Activated T-cell treated with anti-CD3 and anti-CD28 coated beads, Interleukin-2, amount 50 U/mL, for 48 hours (primary cell): ENCODE data around the gene DOLK.

ENCODE experiments used
- DNase-seq, 2 experiments: peaks; one replicate each; pipeline ENCODE4 v3.0.0-alpha.2; 2020

The DOLK gene

GRCh38 chr9:128929560-128929959 lies 17.8 kb downstream of the DOLK start:
- no peak for DNase-seq

GRCh38 chr9:128928624-128929023 lies 18.8 kb downstream of the DOLK start:
- DNase-seq: no peak

DNA sequence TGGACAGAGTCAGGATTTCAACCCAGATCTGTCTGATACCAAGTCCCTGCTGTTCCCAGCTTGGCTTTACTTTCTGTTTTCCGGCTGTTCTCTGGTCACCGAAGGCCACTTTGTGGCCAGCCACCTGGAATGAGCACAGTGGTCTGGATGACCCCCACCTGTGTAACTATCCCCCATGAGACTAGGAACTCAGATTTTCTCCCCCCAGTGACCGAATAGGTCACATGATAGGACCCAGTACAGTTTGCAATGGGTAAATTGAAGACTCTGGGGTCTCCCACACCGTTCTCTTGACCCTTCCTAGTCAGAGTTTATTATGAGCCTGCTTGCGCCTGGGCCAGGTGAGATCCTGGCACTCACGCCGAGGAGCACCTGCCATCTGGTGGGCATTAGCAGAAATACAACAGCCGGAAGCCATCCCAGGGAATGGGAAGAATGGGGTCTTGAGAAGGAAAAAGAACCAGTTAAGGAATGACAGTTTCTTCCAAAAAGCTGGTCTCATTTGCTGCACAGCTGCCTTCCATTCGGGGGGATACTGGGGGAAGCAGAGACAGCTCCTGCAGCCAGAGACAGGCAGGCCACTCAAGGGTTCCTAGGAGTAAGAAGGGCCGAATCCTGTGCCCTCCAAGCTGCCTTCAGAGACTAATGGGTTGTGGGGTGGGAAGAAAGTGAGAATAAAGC lies 19.5 kb downstream of the DOLK start:
- peak; percentile 64 to 68 for DNase-seq

- DNase-seq: no peak
Measured at GRCh38 chr9:128923493-128923883, 23.9 kb downstream of the DOLK start.

GRCh38 chr9:128921881-128922763 lies 25.3 kb downstream of the DOLK start:
- no peak for DNase-seq

DNA sequence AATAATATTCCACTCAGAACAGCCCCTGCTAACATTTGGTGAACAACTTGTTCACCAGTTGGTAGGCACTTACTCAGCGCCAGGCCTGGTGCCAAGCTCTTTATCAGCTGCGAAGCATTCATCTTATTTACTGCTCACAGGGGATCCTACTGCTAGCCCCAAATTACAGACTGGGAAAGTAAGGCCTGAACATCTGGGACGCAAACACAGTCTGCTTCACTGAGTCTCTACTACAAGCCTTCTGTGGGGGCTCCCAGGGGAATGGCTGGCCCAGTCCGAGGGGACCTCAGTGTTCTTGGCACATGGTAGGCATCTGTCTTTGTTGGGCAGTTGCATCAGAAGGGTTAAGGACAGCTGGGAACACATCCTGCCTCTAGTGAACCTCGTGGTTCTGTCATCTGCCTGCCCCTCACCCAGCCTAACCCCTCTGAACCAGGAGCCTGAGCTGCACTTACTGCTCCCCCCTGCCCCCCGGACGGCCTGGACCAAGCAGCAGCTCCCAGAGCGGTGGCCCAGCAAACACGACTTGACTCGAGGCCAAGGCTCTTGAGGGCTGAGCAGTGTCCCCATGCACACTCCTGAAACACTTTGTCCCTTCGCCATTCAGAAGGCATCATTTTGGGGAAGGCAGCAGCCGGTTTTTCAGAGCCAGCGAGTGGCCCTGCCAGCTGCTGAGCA lies 26.9 kb downstream of the DOLK start, which contains the start of gene PHYHD1:
Gene PHYHD1, plus strand, starts transcription at position 602 of the 678 bp plus-strand sequence. CDS start 1,342 bp downstream, outside the sequence.
- no peak for DNase-seq

DNA sequence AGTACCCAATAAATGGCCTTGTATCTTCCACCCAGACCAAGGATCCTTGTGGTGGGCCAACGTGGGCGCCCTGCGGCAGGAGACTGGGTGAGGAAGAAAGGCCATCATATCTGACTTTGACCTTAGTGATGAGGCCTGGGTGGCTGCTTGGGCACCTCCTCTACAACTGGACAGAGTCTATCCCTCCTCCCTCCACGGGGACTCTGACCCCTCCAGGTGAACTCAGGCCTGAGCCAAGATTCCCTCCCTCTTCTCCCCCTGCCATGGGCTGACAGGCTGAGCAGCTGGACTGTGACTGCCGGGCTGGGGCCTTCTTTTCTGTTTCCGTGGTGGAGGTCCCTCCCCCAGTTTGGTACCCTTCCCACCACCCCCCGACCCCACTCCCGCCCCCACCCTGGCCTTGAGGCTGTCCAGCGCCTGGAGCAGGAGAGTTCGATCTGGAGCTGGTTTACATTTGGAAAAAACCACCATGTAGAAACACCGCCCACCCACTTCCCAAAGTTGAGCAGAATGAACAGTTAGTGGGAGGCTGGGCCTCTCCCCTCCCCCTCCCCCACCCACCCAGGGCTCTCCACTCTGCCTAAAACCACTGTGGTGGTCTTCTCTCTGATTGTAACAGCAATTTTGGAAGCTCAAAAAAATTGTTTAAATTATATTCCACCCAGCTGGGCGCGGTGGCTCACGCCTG lies 27.9 kb downstream of the DOLK start:
- no peak for DNase-seq

DNA sequence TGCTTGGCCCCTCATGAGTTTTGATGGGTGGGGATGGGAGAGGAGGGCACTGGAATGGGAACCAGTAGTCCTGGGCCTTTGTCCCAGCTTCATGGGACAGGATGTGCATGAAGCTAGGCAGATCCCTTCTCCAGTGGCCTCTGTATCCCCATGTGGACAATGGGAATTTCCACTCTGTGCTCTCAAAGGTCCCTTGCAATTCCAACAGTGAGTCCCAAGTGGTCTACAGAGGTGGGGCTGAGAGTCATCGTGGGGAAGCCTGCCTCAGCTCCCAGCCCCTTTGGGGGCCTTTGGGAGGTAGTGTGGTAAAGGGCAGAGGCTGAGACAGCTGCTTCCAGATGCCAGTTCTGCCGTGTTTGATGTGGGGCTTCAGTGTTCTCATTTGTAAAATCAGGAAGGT lies 28.5 kb downstream of the DOLK start:
- DNase-seq: no peak

GRCh38 chr9:128917151-128917849 lies 30.1 kb downstream of the DOLK start:
- no peak for DNase-seq

- DNase-seq: no peak
Measured at GRCh38 chr9:128916745-128917144, 30.7 kb downstream of the DOLK start.

DNA sequence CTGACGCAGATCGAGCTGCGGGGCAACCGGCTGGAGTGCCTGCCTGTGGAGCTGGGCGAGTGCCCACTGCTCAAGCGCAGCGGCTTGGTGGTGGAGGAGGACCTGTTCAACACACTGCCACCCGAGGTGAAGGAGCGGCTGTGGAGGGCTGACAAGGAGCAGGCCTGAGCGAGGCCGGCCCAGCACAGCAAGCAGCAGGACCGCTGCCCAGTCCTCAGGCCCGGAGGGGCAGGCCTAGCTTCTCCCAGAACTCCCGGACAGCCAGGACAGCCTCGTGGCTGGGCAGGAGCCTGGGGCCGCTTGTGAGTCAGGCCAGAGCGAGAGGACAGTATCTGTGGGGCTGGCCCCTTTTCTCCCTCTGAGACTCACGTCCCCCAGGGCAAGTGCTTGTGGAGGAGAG lies 31.2 kb downstream of the DOLK start:
- no peak for DNase-seq

DNA sequence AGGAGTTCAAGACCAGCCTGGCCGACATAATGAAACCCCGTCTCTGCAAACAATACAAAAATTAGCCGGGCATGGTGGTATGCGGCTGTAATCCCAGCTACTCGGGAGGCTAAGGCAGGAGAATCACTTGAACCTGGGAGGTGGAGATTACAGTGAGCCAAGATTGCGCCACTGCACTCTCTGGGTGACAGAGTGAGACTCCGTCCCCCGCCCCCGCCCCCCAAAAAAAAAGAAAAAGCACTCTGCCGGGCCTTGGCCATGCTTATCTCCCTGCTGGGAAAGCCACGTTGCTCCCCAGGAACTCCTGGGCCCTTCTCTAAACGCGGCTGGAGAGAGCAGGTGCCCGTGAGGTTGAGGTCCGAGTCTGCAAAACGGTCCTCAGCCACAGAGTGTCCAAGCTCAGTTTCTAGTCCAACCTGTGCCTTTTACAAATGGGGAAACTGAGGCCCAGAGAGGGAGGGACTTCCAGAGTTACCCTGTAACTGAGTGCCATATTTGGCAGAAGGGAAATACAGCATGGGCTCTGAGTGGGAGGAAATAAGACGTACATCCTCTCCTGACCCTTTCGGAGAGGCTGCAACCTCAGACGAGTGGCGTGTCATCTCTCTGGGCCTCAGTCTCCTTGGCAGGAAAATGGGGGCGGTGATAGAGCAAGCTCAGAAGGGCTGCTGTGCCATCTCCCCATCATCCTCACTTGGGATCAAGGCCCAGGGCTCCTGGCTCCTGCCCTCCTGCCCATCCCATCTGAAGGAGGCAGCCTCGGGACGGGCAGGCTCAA lies 33.2 kb downstream of the DOLK start:
- no peak for DNase-seq

DNA sequence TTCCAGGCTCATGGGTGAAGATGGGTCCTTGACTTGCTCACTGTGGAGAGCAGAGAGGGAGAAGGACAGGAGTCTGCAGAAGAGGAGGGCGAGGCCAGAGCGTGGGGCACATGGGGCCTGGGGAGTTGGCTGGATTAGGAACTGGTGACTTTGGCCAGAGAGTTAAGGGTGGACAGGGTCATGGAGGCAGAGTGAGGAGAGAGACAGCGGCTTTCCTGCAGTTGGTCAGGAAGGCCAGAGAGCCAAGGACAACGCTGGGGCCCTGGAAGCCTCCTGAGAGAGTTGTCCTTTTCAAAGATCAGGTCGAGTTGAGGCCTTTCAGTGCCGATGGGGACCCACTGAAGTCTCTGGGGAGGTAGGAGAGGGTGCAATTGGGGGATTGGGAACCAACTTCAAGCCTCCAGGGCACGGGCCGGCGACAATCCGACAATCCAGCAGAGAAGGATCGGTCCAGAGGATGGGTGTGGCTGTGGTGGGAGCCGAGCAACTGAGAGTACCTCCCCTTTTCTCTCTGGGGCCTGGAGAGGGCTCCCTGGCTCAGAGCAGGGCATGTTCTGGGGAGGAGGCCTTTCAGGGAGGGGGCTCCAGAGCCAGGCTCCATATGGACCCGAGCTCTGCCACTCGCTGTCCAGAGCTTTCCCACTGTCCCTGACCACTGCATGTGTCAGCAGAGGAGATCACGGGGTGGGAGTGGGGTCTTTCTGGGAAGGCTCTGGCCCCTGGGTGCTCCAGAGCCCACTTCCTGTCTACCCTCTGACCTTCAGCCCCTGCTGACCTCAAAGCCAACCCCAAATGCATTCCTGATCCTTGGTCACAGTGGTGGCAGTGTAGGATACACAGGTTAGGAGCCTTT lies 34.1 kb downstream of the DOLK start:
- DNase-seq: no peak

DNA sequence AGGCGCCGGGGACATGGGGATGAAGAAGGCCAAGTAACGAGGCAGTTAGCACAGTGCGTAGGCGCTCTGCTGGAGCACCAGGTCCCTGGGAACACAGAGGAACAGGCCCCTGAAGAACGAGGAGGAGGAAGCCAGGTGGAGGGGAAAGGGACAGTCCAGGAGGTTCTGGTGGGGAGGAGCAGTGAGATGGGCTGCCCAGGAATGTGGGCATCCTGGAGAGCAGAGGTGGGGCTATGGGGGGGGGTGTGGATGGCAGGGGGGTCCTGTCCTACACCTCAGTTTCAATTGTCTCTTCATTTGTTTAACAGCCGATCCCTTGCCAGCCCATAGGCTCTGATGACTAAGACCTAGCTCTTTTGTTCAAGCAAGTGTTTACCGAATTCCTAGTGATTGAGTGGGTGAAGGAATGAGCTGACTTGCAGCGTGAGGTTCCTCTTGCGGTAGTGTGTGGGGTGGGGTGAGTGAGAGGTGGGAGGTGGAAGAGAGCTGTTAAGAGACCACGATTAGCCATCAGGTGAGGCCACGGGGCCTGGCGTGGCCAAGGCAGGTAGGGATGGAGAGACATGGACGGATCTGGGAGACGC lies 35.0 kb downstream of the DOLK start:
- peak in 1 of 2 experiments; percentile 45 for DNase-seq

- no peak for DNase-seq
Measured at GRCh38 chr9:128911529-128912035, 35.8 kb downstream of the DOLK start.

GRCh38 chr9:128910906-128911305 lies 36.5 kb downstream of the DOLK start:
- DNase-seq: no peak

- no peak for DNase-seq
Measured at GRCh38 chr9:128909859-128910258, 37.5 kb downstream of the DOLK start.

DNA sequence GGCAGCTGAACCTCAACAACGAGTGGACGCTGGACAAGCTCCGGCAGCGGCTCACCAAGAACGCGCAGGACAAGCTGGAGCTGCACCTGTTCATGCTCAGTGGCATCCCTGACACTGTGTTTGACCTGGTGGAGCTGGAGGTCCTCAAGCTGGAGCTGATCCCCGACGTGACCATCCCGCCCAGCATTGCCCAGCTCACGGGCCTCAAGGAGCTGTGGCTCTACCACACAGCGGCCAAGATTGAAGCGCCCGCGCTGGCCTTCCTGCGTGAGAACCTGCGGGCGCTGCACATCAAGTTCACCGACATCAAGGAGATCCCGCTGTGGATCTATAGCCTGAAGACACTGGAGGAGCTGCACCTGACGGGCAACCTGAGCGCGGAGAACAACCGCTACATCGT lies 39.0 kb downstream of the DOLK start:
- DNase-seq: no peak

DNA sequence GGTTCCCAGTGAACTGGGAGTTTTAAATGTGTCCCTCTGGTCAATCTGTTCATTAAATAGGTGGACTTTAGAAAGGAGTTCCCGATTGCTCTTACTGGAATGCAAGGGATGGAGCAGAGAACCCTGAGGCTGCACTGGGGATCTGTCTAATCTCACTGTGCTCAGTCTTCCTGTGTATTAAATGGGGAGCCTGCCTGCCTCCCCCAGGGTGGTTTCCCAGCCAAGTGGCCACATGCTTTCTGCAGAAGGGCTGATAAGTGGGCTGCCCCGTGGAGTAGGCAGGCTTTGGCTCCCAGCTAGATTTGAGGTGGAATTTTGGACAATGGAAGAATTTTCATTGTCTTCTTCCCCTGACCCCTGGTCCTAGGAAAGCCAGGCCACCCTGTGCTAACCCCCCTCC lies 40.7 kb downstream of the DOLK start:
- no peak for DNase-seq

- DNase-seq: no peak
Measured at GRCh38 chr9:128905964-128906363, 41.4 kb downstream of the DOLK start.
